ENCODE results near the gene LUZP2. TPM values are rescaled to one million over a fixed set of nuclear protein-coding genes. Genes with fewer than 3 reads are reported as not detected.

LUZP2 gene
- total and polyA plus RNA-seq, 9 of the 15 experiments (the other 6 are each of a cell fraction or from before 2014, with no cell fraction given): not detected

DNA sequence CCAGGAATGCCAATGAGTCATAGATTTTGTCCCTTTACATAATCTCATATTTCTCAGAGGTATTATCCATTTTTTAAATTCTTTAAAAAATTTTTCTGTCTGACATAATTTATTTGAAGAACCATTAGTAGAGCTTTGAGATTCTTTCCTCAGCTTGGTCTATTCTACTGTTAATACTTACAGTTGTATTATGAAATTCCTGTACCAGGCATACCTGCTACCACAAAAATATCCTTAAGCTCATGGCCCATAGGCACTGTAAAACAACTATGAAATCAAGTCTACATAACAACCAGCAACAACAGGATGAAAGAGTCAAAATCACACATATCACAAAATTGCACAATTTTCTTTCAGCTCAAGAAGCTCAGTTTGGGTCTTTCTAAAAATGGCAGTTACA is 541.3 kb downstream of the LUZP2 start:
- no peak overlapping the region for H3K9ac ChIP-seq (ENCODE audit: insufficient read depth in 1 of 2, low read depth in 2 of 2, low read length in 2 of 2)
- in situ Hi-C loops (cut with MboI): no loop called here
- CTCF ChIA-PET (ENCODE audit: low intra/inter-chr PET ratio): no interaction called here
- H3K36me3 ChIP-seq (ENCODE audit: control insufficient read depth, insufficient read depth, low read length): no peaks in the 10 kb centered on the region
- FAIRE-seq: no peak
- intact Hi-C loops (cut with micrococcal nuclease): no loop called here
- DNase-seq (ENCODE audit: extremely low read depth in 1 of 4, low spot score in 3 of 4): no peak
- BruUV-seq (replicated peaks): no TSS peak
- H3K4me2 ChIP-seq (ENCODE audit: insufficient read depth, low read length): no peak overlapping the region
- no peaks in the 10 kb centered on the region for H3K4me1 ChIP-seq (replicated peaks in 1 of 2; ENCODE audit: control insufficient read depth in 2 of 2, insufficient read depth in 2 of 2, low read length in 2 of 2)
- no peak overlapping the region for H2AFZ ChIP-seq (ENCODE audit: low read depth, low read length)
- ATAC-seq: no peak
- H3K4me3 ChIP-seq: no peak overlapping the region
- H3K9me3 ChIP-seq (replicated peaks; ENCODE audit: control insufficient read depth, insufficient read depth, low read depth, low read length): no peaks in the 10 kb centered on the region
- POLR2A ChIA-PET: no interaction called here
- no peaks in the 10 kb centered on the region for H3K27me3 ChIP-seq (ENCODE audit: control insufficient read depth in 2 of 2, insufficient read depth in 2 of 2, low read length in 2 of 2)
- no peaks in the 10 kb centered on the region for H3K79me2 ChIP-seq (ENCODE audit: control insufficient read depth, insufficient read depth, low read length)
- H3K9me1 ChIP-seq (ENCODE audit: control insufficient read depth, insufficient read depth, low read length): no peaks in the 10 kb centered on the region
- TF ChIP-seq MECOM (CRISPR knock-in tag; IDR thresholded peaks at IDR 0.05) (no peak), PPARD (CRISPR knock-in tag; IDR thresholded peaks at IDR 0.05) (no peak), ELF4 (CRISPR knock-in tag; IDR thresholded peaks at IDR 0.05) (no peak), BHLHE40 (IDR thresholded peaks at IDR 0.05; ENCODE audit: low read length) (no peak), DNMT1 (IDR thresholded peaks at IDR 0.05) (no peak), FIP1L1 (IDR thresholded peaks at IDR 0.05; ENCODE audit: low read depth, low read length, poor library complexity, severe bottlenecking) (no peak), TRIM28 (IDR thresholded peaks at IDR 0.05) (no peak), ZNF184 (CRISPR knock-in tag; IDR thresholded peaks at IDR 0.05) (no peak), CBX3 (IDR thresholded peaks at IDR 0.05; ENCODE audit: borderline replicate concordance in 1 of 2, low read length in 2 of 2) (no peak), ZNF57 (CRISPR knock-in tag; IDR thresholded peaks at IDR 0.05) (no peak), FOXJ3 (CRISPR knock-in tag; IDR thresholded peaks at IDR 0.05) (no peak), KDM5B (IDR thresholded peaks at IDR 0.05; ENCODE audit: insufficient replicate concordance, low read depth, low read length) (no peak)
- TF ChIP-seq, protein P1, sequence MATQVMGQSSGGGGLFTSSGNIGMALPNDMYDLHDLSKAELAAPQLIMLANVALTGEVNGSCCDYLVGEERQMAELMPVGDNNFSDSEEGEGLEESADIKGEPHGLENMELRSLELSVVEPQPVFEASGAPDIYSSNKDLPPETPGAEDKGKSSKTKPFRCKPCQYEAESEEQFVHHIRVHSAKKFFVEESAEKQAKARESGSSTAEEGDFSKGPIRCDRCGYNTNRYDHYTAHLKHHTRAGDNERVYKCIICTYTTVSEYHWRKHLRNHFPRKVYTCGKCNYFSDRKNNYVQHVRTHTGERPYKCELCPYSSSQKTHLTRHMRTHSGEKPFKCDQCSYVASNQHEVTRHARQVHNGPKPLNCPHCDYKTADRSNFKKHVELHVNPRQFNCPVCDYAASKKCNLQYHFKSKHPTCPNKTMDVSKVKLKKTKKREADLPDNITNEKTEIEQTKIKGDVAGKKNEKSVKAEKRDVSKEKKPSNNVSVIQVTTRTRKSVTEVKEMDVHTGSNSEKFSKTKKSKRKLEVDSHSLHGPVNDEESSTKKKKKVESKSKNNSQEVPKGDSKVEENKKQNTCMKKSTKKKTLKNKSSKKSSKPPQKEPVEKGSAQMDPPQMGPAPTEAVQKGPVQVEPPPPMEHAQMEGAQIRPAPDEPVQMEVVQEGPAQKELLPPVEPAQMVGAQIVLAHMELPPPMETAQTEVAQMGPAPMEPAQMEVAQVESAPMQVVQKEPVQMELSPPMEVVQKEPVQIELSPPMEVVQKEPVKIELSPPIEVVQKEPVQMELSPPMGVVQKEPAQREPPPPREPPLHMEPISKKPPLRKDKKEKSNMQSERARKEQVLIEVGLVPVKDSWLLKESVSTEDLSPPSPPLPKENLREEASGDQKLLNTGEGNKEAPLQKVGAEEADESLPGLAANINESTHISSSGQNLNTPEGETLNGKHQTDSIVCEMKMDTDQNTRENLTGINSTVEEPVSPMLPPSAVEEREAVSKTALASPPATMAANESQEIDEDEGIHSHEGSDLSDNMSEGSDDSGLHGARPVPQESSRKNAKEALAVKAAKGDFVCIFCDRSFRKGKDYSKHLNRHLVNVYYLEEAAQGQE (IDR thresholded peaks at IDR 0.05; ENCODE audit: borderline replicate concordance): no peak
- TF ChIP-seq, protein P1 (CRISPR knock-in tag; IDR thresholded peaks at IDR 0.05; ENCODE audit: low read depth): no peak
- TF ChIP-seq, protein P2, sequence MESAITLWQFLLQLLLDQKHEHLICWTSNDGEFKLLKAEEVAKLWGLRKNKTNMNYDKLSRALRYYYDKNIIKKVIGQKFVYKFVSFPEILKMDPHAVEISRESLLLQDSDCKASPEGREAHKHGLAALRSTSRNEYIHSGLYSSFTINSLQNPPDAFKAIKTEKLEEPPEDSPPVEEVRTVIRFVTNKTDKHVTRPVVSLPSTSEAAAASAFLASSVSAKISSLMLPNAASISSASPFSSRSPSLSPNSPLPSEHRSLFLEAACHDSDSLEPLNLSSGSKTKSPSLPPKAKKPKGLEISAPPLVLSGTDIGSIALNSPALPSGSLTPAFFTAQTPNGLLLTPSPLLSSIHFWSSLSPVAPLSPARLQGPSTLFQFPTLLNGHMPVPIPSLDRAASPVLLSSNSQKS (CRISPR knock-in tag; IDR thresholded peaks at IDR 0.05): no peak
- TF ChIP-seq, protein P3, sequence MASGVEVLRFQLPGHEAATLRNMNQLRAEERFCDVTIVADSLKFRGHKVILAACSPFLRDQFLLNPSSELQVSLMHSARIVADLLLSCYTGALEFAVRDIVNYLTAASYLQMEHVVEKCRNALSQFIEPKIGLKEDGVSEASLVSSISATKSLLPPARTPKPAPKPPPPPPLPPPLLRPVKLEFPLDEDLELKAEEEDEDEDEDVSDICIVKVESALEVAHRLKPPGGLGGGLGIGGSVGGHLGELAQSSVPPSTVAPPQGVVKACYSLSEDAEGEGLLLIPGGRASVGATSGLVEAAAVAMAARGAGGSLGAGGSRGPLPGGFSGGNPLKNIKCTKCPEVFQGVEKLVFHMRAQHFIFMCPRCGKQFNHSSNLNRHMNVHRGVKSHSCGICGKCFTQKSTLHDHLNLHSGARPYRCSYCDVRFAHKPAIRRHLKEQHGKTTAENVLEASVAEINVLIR (CRISPR knock-in tag; IDR thresholded peaks at IDR 0.05): no peak
- H3K27ac ChIP-seq (ENCODE audit: extremely low read depth, low read depth, low read length): no peak overlapping the region
- no peaks in the 10 kb centered on the region for H4K20me1 ChIP-seq (replicated peaks; ENCODE audit: control insufficient read depth, insufficient read depth, low read length)
